GM21390 (cell line): Measurements from ENCODE around the gene CUL4B.
"Not testable (repeated sequence)": the region's sequence is repeated elsewhere in the genome, so short reads cannot be mapped to it uniquely, and the experiment has no call there.

Source experiments
- ATAC-seq: cut with Tn5 transposase; IDR thresholded peaks from one replicate; pipeline ENCODE4 v1.9.1; 2021; ENCODE audit not compliant: unreplicated experiment

Gene CUL4B

GRCh38 chrX:120534413-120535205, 26.2 kb downstream of the CUL4B start:
- no peak for ATAC-seq

- no peak for ATAC-seq
Measured at GRCh38 chrX:120522820-120523219, 37.9 kb downstream of the CUL4B start.

GRCh38 chrX:120517936-120518335, 42.8 kb downstream of the CUL4B start:
- ATAC-seq, result no peak

- no peak for ATAC-seq
Measured at GRCh38 chrX:120514236-120514635, 46.5 kb downstream of the CUL4B start.

- ATAC-seq, result no peak
Measured at GRCh38 chrX:120512627-120513026, 48.1 kb downstream of the CUL4B start.

- ATAC-seq, result no peak
Measured at GRCh38 chrX:120512222-120512621, 48.5 kb downstream of the CUL4B start.

- ATAC-seq, result no peak
Measured at GRCh38 chrX:120504569-120504968, 56.2 kb downstream of the CUL4B start.

- ATAC-seq, result no peak
Measured at GRCh38 chrX:120499301-120500072, 61.3 kb downstream of the CUL4B start.

- not testable (repeated sequence) for ATAC-seq
Measured at GRCh38 chrX:120490119-120490518, 70.6 kb downstream of the CUL4B start.

GRCh38 chrX:120486786-120487185, 74.0 kb downstream of the CUL4B start:
- no peak for ATAC-seq

- peak; percentile 87 for ATAC-seq
Measured at GRCh38 chrX:120485638-120486520, 74.9 kb downstream of the CUL4B start.

GRCh38 chrX:120485315-120485637, 75.5 kb downstream of the CUL4B start:
- no peak for ATAC-seq

- ATAC-seq, result no peak
Measured at GRCh38 chrX:120477453-120477852, 83.3 kb downstream of the CUL4B start.

GRCh38 chrX:120476714-120477113, 84.0 kb downstream of the CUL4B start:
- no peak for ATAC-seq

GRCh38 chrX:120475447-120475846, 85.3 kb downstream of the CUL4B start:
- not testable (repeated sequence) for ATAC-seq
